GM21515 (cell line): ENCODE results near the gene TCEANC2.

Source experiments
- ATAC-seq: cut with Tn5 transposase; IDR thresholded peaks from one replicate; pipeline ENCODE4 v1.9.1; 2021; ENCODE audit not compliant: unreplicated experiment

Gene TCEANC2

GRCh38 chr1:54131419-54131818 lies 78.0 kb downstream of the TCEANC2 start:
- no peak for ATAC-seq

- no peak for ATAC-seq
These were observed 79.1 kb downstream of the TCEANC2 start for GRCh38 chr1:54132495-54132894.

DNA sequence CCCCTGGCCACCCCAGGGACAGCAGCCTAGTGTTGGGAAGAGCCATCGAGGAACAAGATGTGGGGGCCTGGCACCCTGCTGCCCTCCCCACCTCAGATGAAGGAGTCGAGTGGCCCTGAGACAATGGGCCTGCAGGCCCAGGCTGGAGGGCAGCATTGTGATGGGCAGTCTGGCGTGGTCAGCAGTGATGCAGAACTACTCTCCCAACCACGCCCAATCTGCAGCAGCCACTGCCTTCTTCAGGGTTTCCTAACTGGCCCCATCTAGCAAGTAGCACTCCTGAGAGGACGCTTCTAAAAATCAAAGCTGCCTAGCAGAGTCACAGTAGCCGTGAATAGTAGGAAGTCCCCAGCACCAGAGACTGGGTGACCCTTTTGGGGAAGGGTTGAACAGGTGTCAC lies 80.9 kb downstream of the TCEANC2 start:
- no peak for ATAC-seq

DNA sequence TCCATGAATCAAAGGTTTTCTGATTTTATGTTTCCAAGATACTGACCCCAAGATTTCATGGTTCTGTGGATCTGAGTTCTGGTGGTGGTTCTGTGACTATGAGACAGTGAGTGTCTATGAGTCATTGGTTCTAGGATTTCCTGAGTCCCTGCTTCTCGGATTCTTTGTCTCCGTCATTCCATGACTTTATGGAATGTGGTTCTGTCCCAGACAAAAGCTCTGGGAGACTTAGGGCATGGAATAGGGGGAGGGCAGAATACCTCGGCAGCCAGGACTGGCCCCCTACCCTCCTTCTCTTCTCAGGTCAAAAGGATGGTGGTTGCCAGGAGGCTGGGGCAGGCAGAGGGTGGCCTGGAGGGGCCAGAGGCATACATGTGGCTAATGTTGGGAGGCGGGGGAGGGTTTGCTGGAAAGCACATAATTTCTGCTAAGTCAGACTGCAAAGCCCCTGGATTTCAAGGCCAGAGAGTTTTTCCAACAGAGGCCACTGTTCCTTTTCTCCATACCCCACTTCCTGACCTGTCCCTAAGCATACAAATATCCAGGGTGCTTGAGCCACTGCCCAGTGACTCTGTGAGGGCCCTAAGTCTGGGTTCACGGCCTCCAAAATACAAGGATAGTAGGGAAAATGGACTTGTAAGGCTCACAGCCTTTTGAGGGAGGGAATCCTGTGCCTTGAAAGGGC lies 82.2 kb downstream of the TCEANC2 start:
- ATAC-seq: no peak

DNA sequence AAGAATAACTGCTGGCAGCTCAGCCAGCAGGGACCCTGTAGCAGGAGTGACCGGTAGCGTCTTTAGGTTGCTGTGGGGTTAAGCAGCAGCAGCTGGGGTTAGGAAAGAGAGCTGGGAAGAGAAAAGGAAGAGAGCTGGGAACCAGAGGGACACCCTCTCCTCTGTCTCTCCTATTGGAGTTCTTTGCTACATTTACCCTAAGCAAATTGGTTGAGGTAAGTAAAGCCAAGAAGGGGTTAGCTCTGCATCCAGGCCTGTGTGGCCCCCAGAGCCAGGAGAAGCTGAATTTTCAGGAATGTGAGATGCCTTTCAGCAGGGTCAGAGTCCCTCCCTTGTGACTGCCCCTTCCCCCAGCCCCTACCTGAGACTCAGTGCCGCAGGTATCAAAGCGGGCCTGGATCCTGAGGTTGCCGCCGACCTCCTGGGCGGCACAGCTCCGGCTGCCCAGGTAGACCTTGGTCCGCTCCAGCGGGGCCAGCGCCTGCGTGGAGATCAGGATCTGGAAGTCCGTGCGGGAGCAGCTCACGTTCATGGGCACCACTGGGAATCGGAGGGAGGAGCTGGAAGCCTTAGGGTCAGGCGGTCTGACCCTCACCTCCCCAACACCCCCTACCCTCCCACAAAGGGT lies 83.0 kb downstream of the TCEANC2 start:
- ATAC-seq: no peak

DNA sequence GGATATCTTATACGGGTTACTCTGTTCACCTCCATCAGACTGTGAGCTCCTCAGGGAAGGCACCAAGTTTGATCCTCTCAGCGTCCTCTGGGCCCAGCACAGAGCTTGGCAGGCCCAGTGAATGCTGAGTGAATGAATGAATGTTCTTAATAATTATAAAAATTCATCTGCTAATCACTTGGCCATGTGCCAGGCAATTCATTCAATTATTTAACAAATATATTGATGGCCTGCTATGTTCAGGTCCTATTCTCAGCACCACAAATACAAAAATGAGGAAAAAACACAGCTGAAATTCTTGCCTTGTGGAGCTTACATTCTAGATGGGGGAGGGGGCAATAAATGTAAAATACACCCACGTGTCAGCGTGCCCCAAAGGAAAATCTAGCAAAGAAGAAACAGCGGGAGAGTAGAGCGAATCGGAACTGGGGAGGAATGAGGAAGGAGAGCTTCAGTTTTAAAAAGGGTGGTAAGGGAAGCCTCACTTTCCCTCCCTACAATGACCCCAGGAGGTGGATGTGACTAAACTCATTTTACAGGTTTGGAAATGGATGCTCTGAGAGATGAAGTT lies 83.6 kb downstream of the TCEANC2 start:
- ATAC-seq: no peak

- ATAC-seq: no peak
These were observed 84.2 kb downstream of the TCEANC2 start for GRCh38 chr1:54137534-54138061.

DNA sequence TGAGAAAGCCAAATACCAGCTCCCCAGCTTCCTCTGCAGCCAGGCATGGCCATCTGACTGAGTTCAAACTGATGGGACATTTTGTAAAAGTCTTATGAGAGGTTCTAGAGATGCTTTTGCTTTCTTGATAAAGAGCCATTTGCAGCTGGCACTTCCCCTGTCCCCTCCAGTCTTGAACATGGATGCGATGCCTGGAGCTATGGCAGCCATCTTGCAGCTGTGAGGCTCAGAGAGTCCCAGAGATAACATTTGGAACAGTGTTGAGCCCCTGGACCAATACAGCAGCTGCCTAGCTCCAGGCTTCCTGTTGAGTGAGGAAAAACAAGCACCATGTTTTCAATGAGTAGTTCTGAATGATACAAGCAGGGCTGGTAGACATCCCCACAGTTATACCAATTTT lies 85.6 kb downstream of the TCEANC2 start:
- no peak for ATAC-seq

DNA sequence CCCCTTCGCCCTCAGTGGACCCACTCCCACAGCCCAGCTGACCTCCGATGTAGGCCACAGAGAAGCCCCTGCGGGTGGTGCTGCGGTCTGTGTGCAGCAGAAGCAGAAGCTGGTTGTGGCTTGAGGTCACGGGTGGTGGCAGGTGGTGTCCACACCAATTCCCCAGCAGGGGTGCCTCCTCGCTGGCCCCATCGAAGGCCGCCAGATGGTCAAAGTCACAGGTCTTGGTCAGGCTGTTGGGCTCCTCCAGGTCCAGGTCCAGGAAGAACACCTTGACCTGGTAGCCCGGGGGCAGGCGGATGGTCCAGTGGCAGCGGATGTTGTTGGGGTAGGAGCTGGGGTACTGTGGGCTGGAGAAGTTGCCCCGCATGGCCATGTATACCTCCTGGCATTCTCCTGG lies 86.3 kb downstream of the TCEANC2 start:
- no peak for ATAC-seq

- no peak for ATAC-seq
These were observed 88.9 kb downstream of the TCEANC2 start for GRCh38 chr1:54142146-54142900.

- no peak for ATAC-seq
These were observed 91.0 kb downstream of the TCEANC2 start for GRCh38 chr1:54144366-54144765.

DNA sequence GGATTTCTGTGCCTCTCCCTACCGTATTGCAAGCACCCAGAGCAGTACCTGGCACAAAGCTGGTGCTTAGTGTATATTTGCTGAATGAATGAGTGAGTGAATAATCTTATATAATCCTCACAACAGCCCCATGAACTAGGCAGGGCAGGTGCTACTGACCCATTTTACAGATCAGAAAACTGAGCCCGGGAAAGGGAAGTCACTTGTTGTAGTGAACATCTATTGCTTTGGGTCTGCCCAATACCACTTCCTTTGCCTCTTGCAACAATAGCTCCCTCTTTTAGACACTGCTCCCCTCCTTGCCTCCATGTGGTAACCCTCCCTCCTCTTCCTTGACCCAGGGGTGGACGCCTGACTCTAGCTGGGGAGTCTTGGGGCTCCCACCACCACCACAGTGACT lies 96.3 kb downstream of the TCEANC2 start:
- ATAC-seq: no peak

GRCh38 chr1:54151013-54151412 lies 97.6 kb downstream of the TCEANC2 start:
- ATAC-seq: no peak

GRCh38 chr1:54152696-54153095 lies 99.3 kb downstream of the TCEANC2 start, which contains the start of gene CDCP2:
TSS of gene CDCP2 (minus strand) at chr1:54153000. CDS start at chr1:54152922, 78 bp downstream.
- no peak for ATAC-seq

- ATAC-seq: no peak
These were observed 100.4 kb downstream of the TCEANC2 start for GRCh38 chr1:54153535-54154439.
